Heart left ventricle (tissue), 13 donors: ENCODE data around the gene CSTB.

ENCODE experiments used
- CTCF ChIP-seq, 12 donors: fragments of 200-600 bp; sonication (generic) in 4 of 12; IDR thresholded peaks; one replicate each; pipeline versions ENCODE4 v1.5.0 to v1.8.0; 2018 to 2022; ENCODE audit warnings: antibody characterized with exemption in 12 of 12, mild to moderate bottlenecking in 5 of 12
- POLR2A ChIP-seq, 2 donors: fragments of 450-650 bp; IDR thresholded peaks; one replicate each; pipeline ENCODE4 v1.6.1; 2017; ENCODE audit warnings: antibody characterized with exemption in 2 of 2, mild to moderate bottlenecking in 2 of 2, moderate library complexity in 2 of 2
- donor health status: ischemic (EF 13 %, LVEDD 7.1; RV severe dilation, severe dysfunction).
- donor health status: DM: no; HTN: yes; CAD: no.
- donor health status: DM: no; HTN: no; CAD: no.
- donor health status: ischemic (EF 25% LVEDD 6.9; RV normal size, moderate dysfunction).
- donor health status: ischemic (EF 25% LVEDD 5.7; RV mildly dilated, moderate dysfunction).
- donor health status: ischemic (EF 35%, LVEDD 5.7; RV mildly dilated, moderate dysfunction).
- donor health status: nonischemic (EF 11% LVEDD 7.7; RV severe dilation, severe dysfunction).
- donor health status: DM: yes; HTN: yes; CAD: no.
- donor health status: PGD.
- donor health status: ischemic (EF 29% LVEDD 5.4; RV normal size, mild dysfunction).
- donor health status: nonischemic (EF 23%, LVEDD 6.1; RV moderate dilation, normal function).

GRCh38 chr21:43771199-43771675 lies 4.9 kb downstream of the CSTB start:
- TF ChIP-seq CTCF (IDR thresholded peaks at IDR 0.05) (no peak), POLR2A (IDR thresholded peaks at IDR 0.05) (no peak)
